ENCODE data around the gene AFAP1L1. TPM values are rescaled to one million over a fixed set of nuclear protein-coding genes. Genes with fewer than 3 reads are reported as not detected.
A peak's percentile ranks its signal among the peaks of the same experiment; 100 is the strongest.

AFAP1L1 gene
- total and polyA plus RNA-seq, 9 of the 15 experiments (the other 6 are each of a cell fraction or from before 2014, with no cell fraction given): 0.01 to 0.12 (median 0.03) TPM; not detected in 4

GRCh38 chr5:149320791-149321330 lies 49.2 kb downstream of the AFAP1L1 start (continued):
- TF ChIP-seq ZMIZ1 (IDR thresholded peaks at IDR 0.05; ENCODE audit: low read depth in 2 of 2, low read length in 2 of 2) (no peak), CTCFL (IDR thresholded peaks at IDR 0.05; ENCODE audit: borderline replicate concordance, insufficient read depth, low read depth, low read length, poor library complexity, severe bottlenecking) (no peak), CEBPB (tag; IDR thresholded peaks at IDR 0.05) (0 out of 2 replicates have a peak, but pooled peaks have one; percentile 24), ZNF639 (CRISPR knock-in tag; conservative IDR thresholded peaks at IDR 0.05 in 1 of 2, IDR thresholded peaks at IDR 0.05 in 1 of 2) (peak in 1 of 2 experiments; percentile 79; a peak in 2 of 4 replicates), ZNF212 (CRISPR knock-in tag; IDR thresholded peaks at IDR 0.05) (no peak), PHF20 (IDR thresholded peaks at IDR 0.05; ENCODE audit: partially characterized antibody) (peak; percentile 56), MAZ (CRISPR knock-in tag; conservative IDR thresholded peaks at IDR 0.05 in 1 of 2, IDR thresholded peaks at IDR 0.05 in 1 of 2) (peak in 1 of 2 experiments; percentile 41; a peak in 2 of 4 replicates), ESRRA (IDR thresholded peaks at IDR 0.05; ENCODE audit: borderline replicate concordance, low read depth) (peak; percentile 63; the same call in 1 of the 2 replicates), USF2 (CRISPR knock-in tag; IDR thresholded peaks at IDR 0.05) (peak; percentile 90), ZBTB2 (IDR thresholded peaks at IDR 0.05) (peak; percentile 26; the same call in 1 of the 2 replicates), MAFG (tag; conservative IDR thresholded peaks at IDR 0.05) (peak; percentile 99), PCBP1 (IDR thresholded peaks at IDR 0.05; ENCODE audit: low read depth, low read length, poor library complexity, severe bottlenecking) (no peak), CREM (IDR thresholded peaks at IDR 0.05; ENCODE audit: low read depth) (peak; percentile 73; the same call in 1 of the 2 replicates), RHOXF2B (CRISPR knock-in tag; conservative IDR thresholded peaks at IDR 0.05) (no peak), JUN (IDR thresholded peaks at IDR 0.05; ENCODE audit: borderline replicate concordance, low read depth, low read length) (no peak), JUN (CRISPR knock-in tag; IDR thresholded peaks at IDR 0.05; ENCODE audit: borderline replicate concordance) (no peak), ZNF699 (CRISPR knock-in tag; IDR thresholded peaks at IDR 0.05; ENCODE audit: insufficient replicate concordance) (no peak)

Data from K562 (cell line).